GM18507 (cell line): ENCODE measurements around the gene SOCS1.
"Not testable (repeated sequence)": the region's sequence is repeated elsewhere in the genome, so short reads cannot be mapped to it uniquely, and the experiment has no call there.

Source experiments
- DNase-seq: peaks from one replicate; pipeline ENCODE4 v3.0.0; 2011; ENCODE audit warnings: low read depth; ENCODE audit not compliant: insufficient read length; ENCODE audit errors: extremely low spot score
- FAIRE-seq: peaks from 2 replicates; lab custom pipeline; 2011; peaks lifted over from hg19 to GRCh38; lab: Jason Lieb, UNC

The SOCS1 gene

DNA sequence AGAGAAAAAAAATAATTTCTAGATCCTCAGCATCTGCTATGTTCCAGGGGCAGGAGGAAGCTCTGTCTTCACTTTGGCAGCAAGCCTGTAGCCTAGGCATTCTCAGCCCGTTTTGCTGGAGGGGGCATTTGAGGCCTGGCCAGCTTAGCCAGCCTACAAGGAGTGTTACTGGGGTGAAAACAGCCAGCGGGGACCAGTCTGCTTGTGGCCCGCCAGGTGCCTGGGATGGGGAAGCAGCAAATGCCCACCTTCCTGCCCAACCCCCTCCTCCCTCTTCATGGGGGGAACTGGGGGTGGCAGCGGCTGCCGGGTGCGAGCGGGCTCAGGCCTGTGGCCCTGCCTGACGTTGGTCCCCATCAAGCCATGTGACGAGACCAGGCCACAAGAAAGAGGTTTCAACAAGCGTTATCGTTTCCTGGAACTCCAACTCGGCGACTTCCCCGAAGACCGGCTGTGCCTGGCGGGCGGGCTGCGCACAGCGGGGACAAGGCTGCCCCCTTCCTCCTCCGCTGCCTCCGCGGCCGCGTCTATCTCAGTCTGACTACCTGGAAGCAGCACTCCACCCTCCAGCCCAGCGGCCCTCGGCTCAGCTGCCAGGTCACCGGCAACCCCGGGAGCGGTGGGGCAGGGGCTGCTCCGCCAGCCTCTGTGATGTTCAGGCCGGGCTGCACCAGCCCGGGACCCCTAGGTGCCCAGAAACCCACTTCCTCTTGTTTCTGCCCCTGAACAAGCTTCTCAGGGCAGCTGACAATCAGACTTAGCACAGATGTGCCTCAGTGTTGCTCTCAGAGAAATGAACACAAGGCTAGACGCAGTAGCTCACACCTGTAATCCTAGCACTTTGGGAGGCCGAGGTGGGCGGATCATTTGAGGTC, 22.9 kb downstream of the SOCS1 start:
- DNase-seq (peak; percentile 49), FAIRE-seq (peak; percentile 81)

DNA sequence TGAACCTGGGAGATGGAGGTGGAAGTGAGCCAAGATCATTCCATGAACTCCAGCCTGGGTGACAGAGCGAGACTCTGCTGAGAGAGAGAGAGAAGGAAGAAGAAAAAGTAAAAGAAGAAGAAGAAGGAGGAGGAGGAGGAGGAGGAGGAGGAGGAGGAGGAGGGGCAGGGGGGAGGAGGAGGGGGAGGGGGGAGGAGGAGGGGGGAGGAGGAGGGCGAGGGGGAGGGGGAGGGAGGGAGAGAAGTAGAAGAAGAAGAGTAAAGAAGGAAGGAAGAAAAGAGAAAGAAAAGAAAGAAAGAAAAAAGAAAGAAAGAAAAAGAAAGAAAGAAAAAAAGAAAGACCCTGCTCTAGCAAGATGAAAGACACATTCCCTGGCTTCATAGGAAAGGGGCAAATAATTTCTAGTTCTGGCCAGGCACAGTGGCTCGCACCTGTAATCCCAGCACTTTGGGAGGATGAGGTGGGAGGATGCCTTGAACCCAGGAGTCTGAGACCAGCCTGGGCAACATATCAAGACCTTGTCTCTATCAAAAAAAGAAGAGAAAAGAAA, 23.6 kb downstream of the SOCS1 start:
- no peak for DNase-seq
- FAIRE-seq = no peak

DNA sequence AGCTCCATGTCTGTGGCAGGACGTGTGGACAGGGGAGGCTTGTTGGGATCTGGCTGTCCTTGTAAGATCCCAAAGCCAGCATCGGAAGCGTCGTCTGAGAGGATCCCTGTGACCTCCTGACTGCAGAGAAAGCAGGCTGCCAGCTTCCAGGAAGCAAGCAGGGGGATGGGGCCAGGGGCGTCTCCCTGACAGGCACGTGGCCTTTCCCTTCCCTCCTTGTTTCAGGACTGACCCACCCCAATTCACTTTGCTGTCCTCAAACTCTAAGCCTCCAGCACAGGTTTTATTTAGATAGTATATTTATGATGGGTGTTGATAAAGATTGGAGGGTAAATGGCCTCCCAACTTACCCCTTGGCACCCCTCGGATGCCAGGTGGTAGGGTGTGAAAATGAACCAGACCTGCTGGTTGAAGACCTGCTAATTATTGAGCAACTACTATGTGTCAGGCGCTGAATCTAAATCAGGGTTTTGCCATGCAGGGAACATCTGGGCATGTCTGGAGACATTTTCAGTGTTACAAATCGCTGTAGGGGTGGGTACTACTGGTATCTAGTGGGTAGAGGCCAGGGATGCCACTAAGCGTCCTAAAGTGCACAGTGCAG, 24.5 kb downstream of the SOCS1 start:
- DNase-seq (no peak), FAIRE-seq (no peak)

DNA sequence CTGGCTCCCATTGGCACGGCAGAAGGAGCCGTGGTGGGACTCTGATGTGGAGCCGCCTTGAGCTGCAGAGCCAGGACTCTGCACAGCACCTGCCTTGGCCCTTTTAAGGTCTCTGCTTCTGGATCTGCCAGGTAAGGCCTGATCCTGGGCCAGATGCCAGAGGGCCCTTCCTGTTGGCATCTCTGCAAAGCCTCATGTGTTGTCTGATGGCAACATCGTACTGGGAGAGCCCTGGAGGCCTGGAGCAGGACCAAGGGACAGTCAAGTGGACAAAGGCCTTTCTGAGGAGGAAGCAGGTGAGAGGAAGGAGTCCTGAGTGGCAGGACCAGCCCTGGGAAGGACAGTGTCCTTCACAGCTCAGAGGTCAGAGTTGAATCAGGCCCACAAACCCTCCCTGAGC, 26.1 kb downstream of the SOCS1 start:
- DNase-seq (no peak), FAIRE-seq (no peak)

DNA sequence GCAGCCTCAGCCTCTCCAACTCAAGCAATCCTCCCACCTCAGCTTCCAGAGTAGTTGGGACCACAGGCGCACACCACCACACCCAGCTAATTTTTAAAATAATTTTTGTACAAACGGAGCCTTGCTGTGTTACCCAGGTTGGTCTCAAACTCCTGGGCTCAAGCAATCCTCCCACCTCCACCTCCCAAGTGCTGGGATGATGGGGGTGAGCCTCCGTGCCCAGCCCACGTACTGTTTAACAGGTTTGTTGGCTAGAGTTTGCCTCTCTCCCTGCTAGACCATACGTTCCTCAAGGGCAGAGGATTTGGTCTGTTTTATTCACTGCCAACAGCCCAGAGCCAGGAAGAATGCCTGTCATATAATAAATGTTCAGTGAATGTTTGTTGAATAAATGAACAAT, 26.6 kb downstream of the SOCS1 start:
- no peak for FAIRE-seq
- no peak for DNase-seq

DNA sequence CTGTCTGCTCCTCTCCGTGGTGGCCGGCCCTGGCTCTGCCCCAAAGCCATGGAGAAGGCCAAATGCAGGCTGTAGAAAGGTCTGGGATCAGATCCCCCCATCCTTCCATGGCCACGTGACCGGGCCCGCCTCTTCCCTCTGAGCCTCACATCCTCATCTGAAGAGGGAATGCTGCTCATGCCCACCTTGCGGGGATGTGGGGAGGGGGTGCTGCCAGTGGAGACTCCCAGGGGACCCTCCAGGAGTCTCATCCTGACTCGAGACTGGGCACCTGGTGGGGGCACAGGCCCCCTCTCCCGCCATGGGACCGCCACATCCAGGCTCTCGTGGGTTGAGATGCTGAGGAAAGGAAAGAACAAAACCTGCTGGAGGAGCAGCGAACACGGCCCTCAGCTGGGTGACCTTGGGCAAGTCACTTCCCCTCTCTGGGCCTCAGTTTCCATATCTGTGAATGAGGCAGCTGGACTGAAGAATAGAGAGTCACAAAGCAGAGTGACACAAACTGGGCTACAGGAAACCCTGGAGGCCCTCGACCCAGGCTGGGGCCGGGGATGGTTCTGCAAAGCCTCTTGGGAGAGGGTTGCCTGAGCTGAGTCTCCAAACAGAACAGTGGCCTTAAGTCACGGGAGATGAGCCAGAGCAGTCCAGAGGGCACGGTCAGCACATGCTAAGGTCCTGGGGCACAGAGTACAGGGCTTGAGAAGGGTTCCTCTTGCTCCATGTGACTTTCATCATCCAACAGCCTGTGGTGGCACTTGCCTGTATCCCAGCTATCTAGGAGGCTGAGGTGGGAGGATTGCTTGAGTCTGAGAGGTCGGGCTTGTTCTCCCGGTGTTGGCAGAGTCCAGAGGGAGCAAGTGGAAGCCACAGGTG, 30.1 kb downstream of the SOCS1 start:
- DNase-seq (no peak), FAIRE-seq (no peak)

DNA sequence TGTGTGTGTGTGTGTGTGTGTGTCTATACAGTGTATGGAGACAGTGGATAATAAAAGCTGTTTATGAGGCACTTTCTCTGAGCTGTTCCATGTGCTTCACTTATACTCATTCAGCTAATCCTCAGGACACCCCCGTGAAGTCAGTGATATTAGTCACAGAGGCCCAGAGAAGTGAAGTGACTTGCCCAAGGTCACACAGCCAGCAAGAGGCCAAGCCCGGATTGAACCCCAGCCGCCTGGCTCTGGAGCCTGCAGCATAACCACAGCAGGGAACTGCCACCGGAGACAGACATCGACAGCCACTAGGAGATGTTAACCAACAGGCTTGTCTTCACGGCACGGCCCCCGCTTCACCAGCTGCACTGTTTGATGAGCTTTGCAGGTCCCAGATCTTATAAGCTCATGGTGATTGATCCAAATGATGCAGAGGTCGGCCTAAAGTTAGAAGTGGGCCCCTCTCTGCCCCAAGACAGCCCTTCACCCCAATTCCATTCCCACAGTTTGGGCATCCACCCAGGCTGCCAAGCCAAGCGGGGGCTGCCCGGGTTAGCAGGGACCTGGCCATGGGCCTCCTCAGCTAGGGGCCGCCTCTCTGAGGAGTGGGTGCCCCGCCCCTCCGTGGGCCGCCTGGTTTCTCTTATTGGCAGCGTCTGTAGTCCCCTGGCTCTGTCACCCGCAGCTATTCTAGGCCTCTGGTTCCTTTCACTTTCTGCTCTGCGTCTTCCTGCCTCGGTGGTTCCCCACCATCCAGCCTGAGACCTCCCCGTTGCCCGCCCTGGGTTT, 30.9 kb downstream of the SOCS1 start:
- DNase-seq (peak; percentile 88), FAIRE-seq (peak; percentile 98)

DNA sequence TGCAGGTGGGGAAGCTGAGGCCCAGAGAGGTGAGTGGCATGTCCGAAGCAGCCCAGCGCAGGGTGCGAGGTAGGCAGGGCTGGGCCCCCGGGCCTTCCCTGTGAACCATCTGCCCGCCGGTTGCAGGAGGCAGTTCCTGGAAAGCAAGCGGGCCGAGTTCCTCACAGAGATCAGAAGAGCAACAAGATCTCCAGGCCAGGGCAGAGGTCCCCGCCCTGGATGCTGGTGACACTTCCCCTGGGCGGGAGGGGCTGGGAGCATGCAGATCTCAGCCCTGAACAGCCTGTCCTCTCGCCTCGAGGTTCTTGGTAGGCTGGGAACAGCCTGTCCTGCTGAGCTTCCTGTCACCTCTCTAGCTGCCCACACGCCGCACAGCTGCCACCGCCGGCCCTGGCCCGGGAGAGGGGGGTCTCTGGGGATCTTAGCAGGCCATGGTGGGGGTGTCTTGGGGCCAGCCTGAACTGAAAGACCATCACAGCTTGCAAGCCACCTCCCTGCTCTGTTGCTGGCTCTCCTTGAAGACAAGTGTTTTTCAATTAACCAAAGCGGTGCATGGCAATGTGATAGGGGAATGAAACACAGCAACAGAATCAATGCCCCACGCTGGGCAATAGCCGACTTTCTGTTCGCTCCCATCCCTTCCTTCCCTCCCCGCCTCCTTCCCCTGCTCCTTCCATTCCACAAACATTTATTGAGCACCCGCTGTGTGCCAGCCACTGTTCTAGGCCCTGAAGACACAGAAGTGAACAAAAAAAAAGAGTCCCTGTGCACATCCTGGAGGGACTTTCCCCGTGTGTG, 31.7 kb downstream of the SOCS1 start:
- peak; percentile 66 for DNase-seq
- FAIRE-seq = no peak

DNA sequence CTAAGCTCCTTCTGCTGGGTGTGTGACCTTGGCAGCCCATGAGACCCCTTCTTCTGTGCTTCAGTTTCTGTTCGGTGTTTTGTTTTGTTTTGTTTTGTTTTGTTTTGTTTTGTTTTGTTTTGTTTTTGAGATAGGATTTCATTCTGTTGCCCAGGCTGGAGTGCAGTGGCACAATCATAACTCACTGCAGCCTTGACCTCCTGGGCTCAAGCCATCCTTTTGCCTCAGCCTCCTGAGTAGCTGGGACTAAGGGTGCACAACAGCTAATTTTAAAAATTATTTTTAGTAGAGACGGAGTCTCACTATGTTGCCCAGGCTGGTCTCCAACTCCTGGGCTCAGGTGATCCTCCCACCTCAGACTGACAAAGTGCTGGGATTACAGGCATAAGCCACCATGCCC, 35.5 kb downstream of the SOCS1 start:
- DNase-seq, FAIRE-seq: not testable (repeated sequence)

DNA sequence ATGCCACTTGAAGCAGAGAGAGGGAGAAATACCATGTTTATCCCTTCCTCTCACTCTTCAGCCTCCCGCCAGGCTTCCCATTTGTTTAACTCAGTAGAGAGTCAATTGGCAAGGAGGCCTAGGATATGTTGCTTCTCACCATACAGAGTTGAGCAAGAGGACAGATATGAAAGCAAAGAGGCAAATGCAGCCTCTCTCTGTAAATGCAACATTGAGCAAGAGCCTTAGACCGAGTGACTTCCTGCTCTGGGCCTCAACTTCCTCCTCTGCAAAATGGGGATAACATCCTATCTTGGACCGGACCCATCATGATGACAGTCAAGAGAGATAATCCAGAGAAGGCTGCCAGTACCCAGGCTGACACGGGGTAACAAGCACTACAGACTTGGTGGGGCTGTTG, 36.8 kb downstream of the SOCS1 start:
- no peak for FAIRE-seq
- no peak for DNase-seq

DNA sequence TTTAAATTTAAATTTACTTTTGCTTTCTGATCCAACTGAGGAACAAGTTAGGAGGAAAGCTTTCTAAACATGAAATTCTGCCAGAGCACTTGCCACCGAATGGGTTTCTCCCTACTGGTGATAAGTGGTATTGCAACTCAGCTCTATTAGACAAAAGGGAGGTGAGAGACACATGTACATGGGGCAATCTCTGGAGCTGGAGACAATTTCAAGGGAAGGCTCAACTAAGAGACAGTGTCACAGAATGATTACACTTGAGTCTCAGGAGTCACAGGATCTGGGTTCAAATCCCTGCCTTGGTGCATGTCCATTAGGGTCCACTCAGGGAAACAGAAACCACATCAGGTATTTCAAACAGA, 37.4 kb downstream of the SOCS1 start:
- no peak for FAIRE-seq
- DNase-seq = no peak

DNA sequence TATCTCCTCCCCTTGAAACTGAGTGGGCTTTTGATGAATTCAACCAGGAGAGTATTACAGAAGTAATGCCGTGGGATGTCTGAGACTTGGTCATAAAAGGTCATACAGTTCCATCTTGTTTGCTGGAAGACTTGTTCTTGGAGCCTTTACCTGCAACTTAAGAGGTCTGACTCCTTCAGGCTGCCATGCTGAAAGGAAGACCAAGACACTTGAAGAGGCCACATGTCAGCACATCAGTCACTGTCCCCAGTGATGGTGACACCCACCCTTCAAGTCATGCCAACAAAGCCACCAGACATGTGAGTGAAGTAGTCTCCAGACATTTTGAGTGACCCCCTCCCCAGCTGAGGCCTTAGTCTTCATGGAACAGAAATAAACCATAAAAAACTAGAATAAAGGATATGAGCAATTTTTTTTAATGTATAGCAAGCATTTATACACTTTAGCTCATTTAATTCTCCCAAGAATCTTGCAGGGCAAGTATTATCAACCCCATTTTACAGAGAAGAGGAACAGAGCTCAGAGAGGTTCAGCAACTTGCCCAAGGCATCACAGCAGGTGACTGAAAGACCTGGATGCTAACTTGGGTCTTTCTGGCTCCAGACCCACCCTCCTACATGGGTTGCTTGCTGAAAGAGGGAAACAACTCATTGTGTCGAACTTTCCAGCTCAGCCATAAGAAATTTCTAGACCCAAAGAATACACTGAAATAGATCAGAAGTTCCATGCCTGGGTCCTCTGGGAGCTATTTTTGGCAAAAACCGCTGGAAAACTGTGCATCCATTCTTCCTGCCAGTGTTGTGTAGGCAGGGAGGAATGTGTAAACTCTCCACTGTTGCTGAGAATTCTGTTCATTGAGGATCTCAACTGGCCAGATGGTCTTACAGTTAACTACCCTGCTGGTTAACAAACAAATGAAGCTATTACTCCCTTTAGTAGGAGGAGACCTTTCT, 38.1 kb downstream of the SOCS1 start:
- DNase-seq (no peak), FAIRE-seq (no peak)

DNA sequence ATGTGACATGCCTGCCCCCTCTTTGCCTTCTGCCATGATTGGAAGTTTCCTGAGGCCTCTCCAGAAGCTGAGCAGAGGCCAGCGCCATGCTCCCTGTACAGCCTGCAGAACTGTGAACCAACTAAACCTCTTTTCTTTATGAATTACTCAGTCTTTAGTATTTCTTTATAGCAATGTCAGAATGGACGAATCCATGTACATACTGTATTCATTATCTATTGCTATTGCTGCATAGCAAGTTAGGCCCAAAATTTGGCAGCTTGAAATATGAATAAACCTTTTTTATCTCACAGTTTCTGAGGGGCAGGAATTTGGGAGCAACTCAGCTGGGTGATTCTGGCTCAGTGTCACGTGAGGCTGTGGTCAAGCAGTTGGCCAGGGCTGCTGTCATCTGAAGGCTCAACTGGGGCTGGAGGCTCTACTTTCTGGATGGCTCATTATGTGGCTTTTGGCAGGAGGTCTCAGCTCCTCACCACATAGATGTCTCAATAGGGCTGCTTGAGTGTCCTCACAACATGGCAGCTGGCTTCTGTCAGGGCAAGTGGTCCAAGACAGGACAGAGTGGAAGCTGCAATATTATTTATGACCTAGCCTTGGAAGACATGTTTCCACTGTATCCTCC, 40.0 kb downstream of the SOCS1 start:
- FAIRE-seq = no peak
- DNase-seq = no peak

DNA sequence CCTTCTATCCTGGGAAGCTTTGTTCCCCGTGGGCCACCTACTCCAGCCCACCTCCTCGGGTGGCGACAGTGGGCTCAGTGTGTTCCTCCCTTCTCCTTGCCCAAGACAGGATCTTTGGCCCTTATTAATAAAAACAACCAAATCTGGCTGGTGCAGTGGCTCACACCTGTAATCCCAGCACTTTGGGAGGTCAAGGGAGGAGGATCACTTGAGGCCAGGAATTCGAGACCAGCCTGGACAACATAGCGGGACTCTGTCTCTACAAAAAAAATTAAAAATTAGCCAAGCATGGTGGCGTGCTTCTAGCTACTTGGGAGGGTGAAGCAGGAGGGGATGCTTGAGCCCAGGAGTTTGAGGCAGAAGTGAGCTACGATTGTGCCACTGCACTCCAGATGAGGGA, 42.2 kb downstream of the SOCS1 start:
- no peak for FAIRE-seq

DNA sequence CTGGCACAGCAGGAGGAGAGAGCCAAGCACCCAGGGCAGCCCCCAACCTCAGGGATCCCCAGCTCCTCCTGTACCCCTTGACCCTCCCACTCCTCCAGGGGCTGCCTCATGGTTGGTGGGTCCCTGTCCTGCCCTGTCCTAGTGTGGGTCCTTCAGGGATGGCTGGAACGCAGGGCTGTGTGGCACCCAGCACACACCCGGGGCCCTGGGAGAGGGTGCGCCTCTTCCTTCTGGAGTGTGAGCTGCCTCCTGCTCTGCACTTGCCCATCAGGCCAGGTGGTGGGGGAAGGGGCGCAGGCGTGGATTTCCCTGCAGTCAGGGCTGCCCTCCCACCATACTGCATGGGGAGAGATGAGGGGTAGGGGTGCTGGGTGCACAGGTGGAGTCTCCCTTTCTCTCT, 42.6 kb downstream of the SOCS1 start:
- FAIRE-seq (no peak), DNase-seq (no peak)

More for the DNA sequence above, 42.2 kb downstream of the SOCS1 start:
- DNase-seq = no peak

DNA sequence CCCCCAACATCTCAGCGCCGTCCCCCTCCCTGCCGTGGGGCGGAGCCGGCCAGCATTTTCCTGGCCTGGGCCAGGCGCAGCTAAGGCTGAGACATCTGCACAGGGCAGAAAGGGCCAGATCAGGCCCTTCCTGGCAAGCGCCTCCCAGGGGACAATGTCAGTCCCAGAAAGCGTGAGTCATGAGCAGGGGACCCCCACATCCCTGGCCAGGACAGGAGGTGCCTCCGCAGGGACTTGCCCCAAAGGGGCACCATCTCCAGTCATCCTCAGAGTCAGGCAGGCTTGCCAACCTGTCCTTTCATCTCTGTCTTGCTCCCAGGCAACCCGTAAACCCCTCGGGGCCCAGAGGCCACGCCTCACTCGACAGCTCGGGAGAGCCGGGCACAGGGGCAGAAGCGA, 43.2 kb downstream of the SOCS1 start:
- DNase-seq (no peak), FAIRE-seq (peak; percentile 35)
